Measurements from ENCODE around the gene RICTOR.

Gene RICTOR

GRCh38 chr5:39080168-39080567 is 6.0 kb upstream of the RICTOR start:
- FAIRE-seq = no peak

GRCh38 chr5:39079147-39079546 is 4.9 kb upstream of the RICTOR start:
- no peak for FAIRE-seq
- TF ChIP-seq POLR2AphosphoS5 (IDR thresholded peaks at IDR 0.05; ENCODE audit: low read depth, low read length) (no peak), SPI1 (IDR thresholded peaks at IDR 0.05; ENCODE audit: low read depth, low read length) (no peak), PAX5 (IDR thresholded peaks at IDR 0.05; ENCODE audit: insufficient read depth, low read length, severe bottlenecking) (no peak)
- no peak for DNase-seq (ENCODE audit: insufficient read length, low spot score)

More at GRCh38 chr5:39080168-39080567, 6.0 kb upstream of the RICTOR start:
- TF ChIP-seq SPI1 (IDR thresholded peaks at IDR 0.05; ENCODE audit: low read depth, low read length) = no peak
- no peak for TF ChIP-seq TAF1 (IDR thresholded peaks at IDR 0.05; ENCODE audit: low read depth, low read length)
- no peak for TF ChIP-seq POU2F2 (IDR thresholded peaks at IDR 0.05; ENCODE audit: low read depth, low read length)
- TF ChIP-seq POLR2AphosphoS5 (IDR thresholded peaks at IDR 0.05; ENCODE audit: low read depth, low read length) = no peak
- no peak for DNase-seq (ENCODE audit: insufficient read length, low spot score)

GRCh38 chr5:39076757-39077728 is 2.8 kb upstream of the RICTOR start:
- FAIRE-seq = peak; percentile 28
- no peak for DNase-seq (ENCODE audit: insufficient read length, low spot score)
- TF ChIP-seq TAF1 (IDR thresholded peaks at IDR 0.05; ENCODE audit: low read depth, low read length) = no peak
- peak; percentile 91 for TF ChIP-seq SPI1 (IDR thresholded peaks at IDR 0.05; ENCODE audit: low read depth, low read length)

- FAIRE-seq (no peak), DNase-seq (ENCODE audit: insufficient read length, low spot score) (no peak)
- TF ChIP-seq SPI1 (IDR thresholded peaks at IDR 0.05; ENCODE audit: low read depth, low read length) = no peak
- TF ChIP-seq PAX5 (IDR thresholded peaks at IDR 0.05; ENCODE audit: insufficient read depth, low read length, severe bottlenecking) = no peak
- TF ChIP-seq TAF1 (IDR thresholded peaks at IDR 0.05; ENCODE audit: low read depth, low read length) = no peak
- TF ChIP-seq POLR2A (IDR thresholded peaks at IDR 0.05; ENCODE audit: low read depth, low read length) = no peak
Observed at GRCh38 chr5:39076101-39076756, 2.0 kb upstream of the RICTOR start.

DNA sequence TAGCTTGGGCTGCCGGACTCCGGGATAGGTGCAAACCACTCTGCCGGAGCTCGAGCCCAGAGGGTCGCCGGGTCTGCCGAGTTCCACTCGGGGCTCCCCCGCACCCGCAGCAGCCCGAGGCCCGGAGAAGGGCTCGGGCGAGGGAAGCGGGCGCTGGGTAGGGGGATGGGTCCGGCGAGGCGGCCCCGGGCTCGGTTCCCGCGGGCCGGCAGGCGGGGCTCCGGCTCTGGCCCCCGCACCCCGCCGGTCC is 507 bp downstream of the RICTOR start:
- no peak for TF ChIP-seq SPI1 (IDR thresholded peaks at IDR 0.05; ENCODE audit: low read depth, low read length)
- TF ChIP-seq POU2F2 (IDR thresholded peaks at IDR 0.05; ENCODE audit: low read depth, low read length) = no peak
- 0 out of 2 replicates have a peak, but pooled peaks have one; percentile 33 for TF ChIP-seq POLR2AphosphoS5 (IDR thresholded peaks at IDR 0.05; ENCODE audit: low read depth, low read length)
- FAIRE-seq = no peak

GRCh38 chr5:39072925-39073766 is 1.1 kb downstream of the RICTOR start:
- DNase-seq (ENCODE audit: insufficient read length, low spot score) (peak; percentile 35), FAIRE-seq (no peak)
- no peak for TF ChIP-seq PAX5 (IDR thresholded peaks at IDR 0.05; ENCODE audit: insufficient read depth, low read length, severe bottlenecking)
- TF ChIP-seq TAF1 (IDR thresholded peaks at IDR 0.05; ENCODE audit: low read depth, low read length) = peak; percentile 56; the same call in 1 of the 2 replicates
- TF ChIP-seq POLR2AphosphoS5 (IDR thresholded peaks at IDR 0.05; ENCODE audit: low read depth, low read length) = peak; percentile 50
- TF ChIP-seq POLR2A (IDR thresholded peaks at IDR 0.05; ENCODE audit: low read depth, low read length) = peak; percentile 64; the same call in 1 of the 2 replicates
- peak; percentile 26; the same call in 1 of the 2 replicates for TF ChIP-seq SPI1 (IDR thresholded peaks at IDR 0.05; ENCODE audit: low read depth, low read length)
- TF ChIP-seq POU2F2 (IDR thresholded peaks at IDR 0.05; ENCODE audit: low read depth, low read length) = no peak

More for the DNA sequence above, 507 bp downstream of the RICTOR start:
- DNase-seq (ENCODE audit: insufficient read length, low spot score) = peak; percentile 34

- FAIRE-seq (no peak), DNase-seq (ENCODE audit: insufficient read length, low spot score) (no peak)
- TF ChIP-seq TAF1 (IDR thresholded peaks at IDR 0.05; ENCODE audit: low read depth, low read length) = no peak
- TF ChIP-seq PAX5 (IDR thresholded peaks at IDR 0.05; ENCODE audit: insufficient read depth, low read length, severe bottlenecking) = no peak
- TF ChIP-seq POLR2AphosphoS5 (IDR thresholded peaks at IDR 0.05; ENCODE audit: low read depth, low read length) = no peak
- no peak for TF ChIP-seq POU2F2 (IDR thresholded peaks at IDR 0.05; ENCODE audit: low read depth, low read length)
- no peak for TF ChIP-seq POLR2A (IDR thresholded peaks at IDR 0.05; ENCODE audit: low read depth, low read length)
- TF ChIP-seq SPI1 (IDR thresholded peaks at IDR 0.05; ENCODE audit: low read depth, low read length) = no peak
Observed at GRCh38 chr5:39068099-39068498, 6.1 kb downstream of the RICTOR start.

- TF ChIP-seq PAX5 (IDR thresholded peaks at IDR 0.05; ENCODE audit: insufficient read depth, low read length, severe bottlenecking) = no peak
- TF ChIP-seq TAF1 (IDR thresholded peaks at IDR 0.05; ENCODE audit: low read depth, low read length) = no peak
- no peak for TF ChIP-seq POU2F2 (IDR thresholded peaks at IDR 0.05; ENCODE audit: low read depth, low read length)
- TF ChIP-seq POLR2A (IDR thresholded peaks at IDR 0.05; ENCODE audit: low read depth, low read length) = no peak
- TF ChIP-seq POLR2AphosphoS5 (IDR thresholded peaks at IDR 0.05; ENCODE audit: low read depth, low read length) = no peak
- no peak for TF ChIP-seq SPI1 (IDR thresholded peaks at IDR 0.05; ENCODE audit: low read depth, low read length)
- FAIRE-seq (no peak), DNase-seq (ENCODE audit: insufficient read length, low spot score) (no peak)
Observed at GRCh38 chr5:39064450-39064849, 9.7 kb downstream of the RICTOR start.

DNA sequence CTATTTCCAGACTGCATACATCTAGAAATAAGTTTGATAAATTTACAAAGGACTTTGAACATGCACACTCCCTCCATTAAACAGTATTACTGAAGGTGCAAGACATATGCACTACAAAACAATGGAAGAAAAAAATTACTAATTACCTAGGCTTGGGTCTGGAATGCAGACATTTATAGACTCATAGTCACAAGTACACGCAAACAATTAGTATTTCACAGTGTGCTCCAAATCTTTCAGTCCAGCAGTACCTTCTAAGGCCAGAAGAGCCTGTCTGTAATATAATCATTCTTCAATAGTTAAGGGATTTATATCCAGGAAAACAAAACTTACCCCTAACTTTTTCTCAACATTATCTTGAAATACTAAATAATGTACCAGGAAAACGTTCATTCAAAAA is 11.2 kb downstream of the RICTOR start:
- FAIRE-seq (no peak), DNase-seq (ENCODE audit: insufficient read length, low spot score) (no peak)
- TF ChIP-seq SPI1 (IDR thresholded peaks at IDR 0.05; ENCODE audit: low read depth, low read length) (no peak), POLR2AphosphoS5 (IDR thresholded peaks at IDR 0.05; ENCODE audit: low read depth, low read length) (no peak), PAX5 (IDR thresholded peaks at IDR 0.05; ENCODE audit: insufficient read depth, low read length, severe bottlenecking) (no peak), POU2F2 (IDR thresholded peaks at IDR 0.05; ENCODE audit: low read depth, low read length) (no peak)
